Thyroid gland (tissue), 4 donors: Measurements from ENCODE around the gene AP1M2. TPM values are rescaled to one million over a fixed set of nuclear protein-coding genes. Genes with fewer than 3 reads are reported as not detected.

Experiments used
- DNase-seq, 2 donors: peaks; one replicate each; pipeline ENCODE4 v3.0.0-alpha.2; 2019
- H3K27ac ChIP-seq, 3 donors: fragments of 200-600 bp; sonication (generic); 1 replicate in 2 of 3; 2 replicates in 1 of 3; pipeline ENCODE4 v1.5.1; 2016 to 2019; ENCODE audit warnings: mild to moderate bottlenecking in 1 of 3, moderate library complexity in 1 of 3
- H3K27me3 ChIP-seq: fragments of 200-600 bp; sonication (generic); one replicate; pipeline ENCODE4 v1.5.1; 2019
- H3K36me3 ChIP-seq, 2 donors: fragments of 200-600 bp; sonication (generic); one replicate each; pipeline ENCODE4 v1.5.1; 2016 to 2019
- H3K4me1 ChIP-seq, 2 donors: fragments of 200-600 bp; sonication (generic); one replicate each; pipeline ENCODE4 v1.5.1; 2017 to 2019
- H3K4me3 ChIP-seq, 3 donors: fragments of 200-600 bp; sonication (generic); replicated peaks in 1 of 3; 1 replicate in 2 of 3; 2 replicates in 1 of 3; pipeline ENCODE4 v1.5.1; 2016; ENCODE audit warnings: mild to moderate bottlenecking in 1 of 3
- H3K9me3 ChIP-seq: fragments of 200-600 bp; sonication (generic); one replicate; pipeline ENCODE4 v1.5.1; 2017
- POLR2A ChIP-seq, 2 donors: fragments of 450-650 bp; IDR thresholded peaks; one replicate each; pipeline ENCODE4 v1.6.1; 2017; ENCODE audit warnings: antibody characterized with exemption in 2 of 2, mild to moderate bottlenecking in 2 of 2, moderate library complexity in 1 of 2
- WGBS, 2 donors: methylation state at CpG; one replicate each; pipeline ENCODE4 v1.1.5; 2017; 5-methylcytosine and 5-hydroxymethylcytosine counted together
- intact Hi-C: fragments of 100-400 bp; cut with DNase I; formaldehyde crosslinking; loops from one replicate; pipeline ENCODE4 v1.15.1; 2023
- total RNA-seq, 4 donors: library from RNA; depleted of rRNA; stranded (reverse); fragments of >200 nt; gene quantifications; one replicate each; pipeline ENCODE4 v1.2.3, GENCODE V29; 2016
- TF ChIP-seq, protein P1 (sequence below), 6 experiments: fragments of 200-600 bp in 3 of 6; fragments of 450-650 bp in 3 of 6; sonication (generic) in 3 of 6; IDR thresholded peaks; one replicate each; pipeline ENCODE4 v1.5.1; 2016 to 2019; ENCODE audit warnings: antibody characterized with exemption in 6 of 6, mild to moderate bottlenecking in 2 of 6, inconsistent platforms in 1 of 6, moderate library complexity in 1 of 6

Gene AP1M2
- total RNA-seq, 4 donors from 2014 or later = 69.7 to 129 (median 102) TPM

DNA sequence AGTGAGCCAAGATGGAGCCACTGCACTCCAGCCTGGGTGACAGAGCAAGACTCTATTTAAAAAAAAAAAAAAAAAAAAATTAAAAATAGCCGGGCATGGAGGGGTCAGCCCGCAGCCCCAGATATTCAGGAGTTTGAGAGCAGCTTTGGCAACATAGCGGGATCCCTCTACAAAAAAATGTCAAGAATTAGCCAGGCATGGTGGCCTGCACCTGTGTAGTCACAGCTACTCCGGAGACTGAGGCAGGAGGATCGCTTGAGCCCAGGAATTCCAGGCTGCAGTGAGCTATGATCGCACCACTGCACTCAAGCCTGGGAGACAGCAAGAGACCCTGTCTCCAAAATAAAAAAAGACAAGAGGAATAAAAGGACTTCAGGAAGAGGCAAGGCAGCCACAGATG is 716 bp downstream of the AP1M2 start:
- peak overlapping the region in 1 of 3 donors; percentile 50 for H3K27ac ChIP-seq
- intact Hi-C loops = no loop called here
- 31 to 41% methylated on average over 6 of the region's 6 CpGs for WGBS, 2 donors
- no peak for DNase-seq
- H3K36me3 ChIP-seq = no peaks in the 10 kb centered on the region
- no peaks in the 10 kb centered on the region for H3K27me3 ChIP-seq
- peak overlapping the region in 1 of 3 donors; percentile 50 for H3K4me3 ChIP-seq
- peaks cover 0 to 5% of the 10 kb centered on the region in 2 donors for H3K4me1 ChIP-seq
- TF ChIP-seq POLR2A (IDR thresholded peaks at IDR 0.05) = no peak
- TF ChIP-seq, protein P1, sequence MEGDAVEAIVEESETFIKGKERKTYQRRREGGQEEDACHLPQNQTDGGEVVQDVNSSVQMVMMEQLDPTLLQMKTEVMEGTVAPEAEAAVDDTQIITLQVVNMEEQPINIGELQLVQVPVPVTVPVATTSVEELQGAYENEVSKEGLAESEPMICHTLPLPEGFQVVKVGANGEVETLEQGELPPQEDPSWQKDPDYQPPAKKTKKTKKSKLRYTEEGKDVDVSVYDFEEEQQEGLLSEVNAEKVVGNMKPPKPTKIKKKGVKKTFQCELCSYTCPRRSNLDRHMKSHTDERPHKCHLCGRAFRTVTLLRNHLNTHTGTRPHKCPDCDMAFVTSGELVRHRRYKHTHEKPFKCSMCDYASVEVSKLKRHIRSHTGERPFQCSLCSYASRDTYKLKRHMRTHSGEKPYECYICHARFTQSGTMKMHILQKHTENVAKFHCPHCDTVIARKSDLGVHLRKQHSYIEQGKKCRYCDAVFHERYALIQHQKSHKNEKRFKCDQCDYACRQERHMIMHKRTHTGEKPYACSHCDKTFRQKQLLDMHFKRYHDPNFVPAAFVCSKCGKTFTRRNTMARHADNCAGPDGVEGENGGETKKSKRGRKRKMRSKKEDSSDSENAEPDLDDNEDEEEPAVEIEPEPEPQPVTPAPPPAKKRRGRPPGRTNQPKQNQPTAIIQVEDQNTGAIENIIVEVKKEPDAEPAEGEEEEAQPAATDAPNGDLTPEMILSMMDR (IDR thresholded peaks at IDR 0.05) = no peak
- H3K9me3 ChIP-seq = no peaks in the 10 kb centered on the region

DNA sequence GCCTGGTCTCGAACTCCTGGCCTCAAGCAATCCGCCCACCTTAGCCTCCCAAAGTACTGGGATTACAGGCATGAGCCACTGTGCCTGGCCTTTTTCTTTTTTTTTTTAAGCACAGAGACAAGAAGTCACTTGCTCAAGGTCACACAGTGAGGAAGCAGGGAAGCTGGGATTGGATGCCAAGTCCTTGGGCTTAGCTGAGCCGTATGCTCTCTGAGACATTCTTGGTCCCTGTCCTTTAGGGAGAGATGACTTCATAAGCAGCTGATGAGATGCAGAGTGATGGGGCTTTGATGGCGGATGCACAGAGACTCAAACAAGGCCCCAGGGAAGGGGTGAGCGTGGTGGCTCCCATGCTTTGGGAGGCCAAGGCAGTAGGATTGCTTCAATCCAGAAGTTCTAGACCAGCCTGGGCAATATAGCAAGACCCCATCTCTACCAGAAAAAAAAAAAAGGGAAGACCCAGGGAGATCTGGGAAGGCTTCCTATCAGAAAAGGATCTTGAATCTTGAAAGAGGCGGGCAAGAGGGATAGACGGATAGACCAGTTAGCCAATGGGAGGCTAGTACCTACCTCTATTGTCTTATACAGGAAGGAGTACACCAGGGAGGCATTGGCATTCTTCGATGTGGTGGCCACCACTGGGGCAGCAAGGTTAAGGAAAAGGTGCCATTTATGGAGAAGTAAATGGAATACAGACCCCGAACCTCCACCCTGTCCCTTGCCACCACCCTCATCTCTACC is 3.9 kb downstream of the AP1M2 start:
- DNase-seq = no peak
- peaks cover 0 to 3% of the 10 kb centered on the region in 2 donors for H3K36me3 ChIP-seq
- H3K9me3 ChIP-seq = no peaks in the 10 kb centered on the region
- H3K4me3 ChIP-seq = no peak overlapping the region
- H3K4me1 ChIP-seq = peaks cover 0 to 11% of the 10 kb centered on the region in 2 donors
- H3K27ac ChIP-seq = no peak overlapping the region
- TF ChIP-seq, protein P1 (IDR thresholded peaks at IDR 0.05) = no peak
- TF ChIP-seq POLR2A (IDR thresholded peaks at IDR 0.05) = no peak
- intact Hi-C loops = loop anchor here (2.0 kb wide), 1 partner anchor 62 kb away; no protein-coding TSS in a partner anchor
- WGBS, 2 donors = 91 to 95% methylated on average over 9 of the region's 9 CpGs
- no peaks in the 10 kb centered on the region for H3K27me3 ChIP-seq

DNA sequence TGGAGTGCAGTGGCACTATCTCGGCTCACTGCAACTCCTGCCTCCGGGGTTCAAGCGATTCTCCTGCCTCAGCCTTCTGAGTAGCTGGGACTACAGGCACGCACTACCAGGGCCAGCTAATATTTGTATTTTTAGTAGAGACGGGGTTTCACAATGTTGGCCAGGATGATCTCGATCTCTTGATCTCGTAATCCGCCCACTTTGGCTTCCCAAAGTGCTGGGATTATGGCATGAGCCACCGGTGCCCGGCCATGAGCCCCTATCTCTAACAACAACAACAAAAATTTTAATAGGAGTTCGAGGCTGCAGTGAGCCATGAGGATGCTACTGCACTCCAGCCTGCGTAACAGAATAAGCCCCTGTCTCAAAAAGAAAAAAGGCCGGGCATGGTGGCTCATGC is 5.0 kb downstream of the AP1M2 start:
- DNase-seq = no peak
- no peaks in the 10 kb centered on the region for H3K9me3 ChIP-seq
- H3K27me3 ChIP-seq = no peaks in the 10 kb centered on the region
- peaks cover 0 to 3% of the 10 kb centered on the region in 2 donors for H3K36me3 ChIP-seq
- H3K4me3 ChIP-seq = no peak overlapping the region
- intact Hi-C loops = loop anchor here (2.0 kb wide), 1 partner anchor 63 kb away; no protein-coding TSS in a partner anchor
- H3K27ac ChIP-seq = no peak overlapping the region
- WGBS, 2 donors = 93 to 97% methylated on average over 10 to 13 of the region's 13 CpGs
- peaks cover 0 to 18% of the 10 kb centered on the region in 2 donors for H3K4me1 ChIP-seq
- TF ChIP-seq, protein P1 (IDR thresholded peaks at IDR 0.05) = no peak
- TF ChIP-seq POLR2A (IDR thresholded peaks at IDR 0.05) = no peak

DNA sequence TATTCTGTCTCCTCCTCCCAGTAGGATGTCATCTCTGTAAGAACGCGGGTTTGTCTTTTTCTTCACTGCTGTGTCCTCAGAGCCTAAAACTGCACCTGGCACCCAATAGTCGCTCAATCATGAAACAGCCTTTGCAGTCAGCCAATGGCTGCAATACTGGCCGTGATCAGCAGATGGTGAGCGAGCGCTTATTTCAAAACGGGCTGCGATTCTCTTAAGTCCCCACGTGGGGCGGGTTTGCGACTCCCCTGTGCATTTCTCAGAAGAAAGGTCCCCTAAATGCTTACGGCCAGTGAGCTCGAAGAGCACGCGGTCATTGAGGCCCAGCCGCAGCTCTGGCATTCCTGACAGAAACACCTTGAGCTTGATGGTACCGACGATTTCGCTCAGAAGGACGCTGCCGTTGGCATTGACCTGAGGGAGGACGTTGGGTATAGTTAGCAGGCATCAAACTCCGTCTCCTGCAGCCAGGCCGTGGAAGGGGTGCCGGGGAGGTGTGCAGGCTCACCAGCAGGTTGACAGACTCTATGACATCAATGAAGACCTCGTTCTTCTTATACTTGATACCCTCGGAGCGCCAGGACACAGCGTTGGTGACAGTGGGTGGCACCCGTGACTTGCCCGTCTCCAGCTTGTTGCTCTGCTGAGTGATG is 6.0 kb downstream of the AP1M2 start:
- Histone ChIP-seq H3K27ac (no peak overlapping the region), H3K36me3 (peaks cover 0 to 3% of the 10 kb centered on the region in 2 donors), H3K27me3 (no peaks in the 10 kb centered on the region), H3K4me3 (no peak overlapping the region), H3K9me3 (no peaks in the 10 kb centered on the region), H3K4me1 (peaks cover 3 to 18% of the 10 kb centered on the region in 2 donors)
- 24 to 39% methylated on average over 28 to 31 of the region's 31 CpGs for WGBS, 2 donors
- DNase-seq = peak; percentile 88 to 91
- intact Hi-C loops = no loop called here
- TF ChIP-seq, protein P1 (IDR thresholded peaks at IDR 0.05) = peak; percentile 97 to 99 (median 98)
- no peak for TF ChIP-seq POLR2A (IDR thresholded peaks at IDR 0.05)

DNA sequence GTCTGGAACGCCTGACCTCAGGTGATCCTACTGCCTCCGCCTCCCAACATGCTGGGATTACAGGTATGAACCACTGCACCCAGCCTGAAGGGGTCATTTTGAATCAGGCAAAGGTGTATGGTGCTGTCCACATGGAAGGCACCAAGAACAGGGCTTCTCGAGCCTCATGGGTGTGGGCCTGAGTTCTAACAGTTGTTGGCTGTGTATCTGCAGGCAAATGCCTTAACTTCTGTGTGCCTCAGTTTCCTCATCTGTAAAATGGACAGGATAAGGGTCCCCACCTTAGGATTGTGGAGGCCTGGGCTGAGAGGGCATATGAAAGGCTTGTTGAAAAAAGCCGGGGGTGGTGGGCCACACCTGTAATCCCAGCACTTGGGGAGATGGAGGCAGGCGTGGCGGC is 9.2 kb downstream of the AP1M2 start:
- Histone ChIP-seq H3K36me3 (peaks cover 0 to 3% of the 10 kb centered on the region in 2 donors), H3K9me3 (no peaks in the 10 kb centered on the region), H3K4me3 (no peak overlapping the region), H3K4me1 (peaks cover 3 to 12% of the 10 kb centered on the region in 2 donors), H3K27me3 (no peaks in the 10 kb centered on the region), H3K27ac (peak overlapping the region in 2 of 3 donors; percentile 73 to 85)
- no peak for DNase-seq
- TF ChIP-seq POLR2A (IDR thresholded peaks at IDR 0.05) = no peak
- TF ChIP-seq, protein P1 (IDR thresholded peaks at IDR 0.05) = peak in 1 of 6 experiments; percentile 4
- intact Hi-C loops = no loop called here
- WGBS, 2 donors = 94 to 95% methylated on average over 6 of the region's 6 CpGs
